ENCODE measurements around the gene EIF2AK3. TPM values are rescaled to one million over a fixed set of nuclear protein-coding genes. Genes with fewer than 3 reads are reported as not detected.

The EIF2AK3 gene
- total RNA-seq, 4 donors from 2014 or later: 6.4 to 52.7 (median 19.9) TPM

DNA sequence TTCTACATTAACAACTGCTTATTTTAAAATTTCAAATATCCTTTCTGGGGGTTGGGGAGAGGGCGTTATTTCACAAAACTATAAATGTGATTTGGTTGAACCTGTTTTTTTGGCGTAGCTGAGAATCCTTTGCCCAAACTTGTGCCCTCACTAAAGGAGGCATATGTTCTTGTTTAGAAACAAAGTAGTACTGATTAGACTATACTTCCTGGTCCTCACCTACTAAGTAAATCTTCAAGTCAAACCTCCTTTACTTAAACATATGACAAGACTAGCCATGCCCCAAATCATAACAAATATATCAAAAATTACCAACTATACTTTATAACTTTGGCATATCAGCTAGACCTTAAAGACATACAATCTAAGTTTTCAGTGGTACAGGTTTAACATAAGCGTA is 5.8 kb downstream of the EIF2AK3 start:
- Histone ChIP-seq H3K4me3 (no peak overlapping the region), H3K4me1 (peaks cover 0 to 8% of the 10 kb centered on the region in 2 donors), H3K36me3 (no peaks in the 10 kb centered on the region), H3K9me3 (no peaks in the 10 kb centered on the region), H3K27ac (no peak overlapping the region), H3K27me3 (no peaks in the 10 kb centered on the region)
- TF ChIP-seq, protein P1, sequence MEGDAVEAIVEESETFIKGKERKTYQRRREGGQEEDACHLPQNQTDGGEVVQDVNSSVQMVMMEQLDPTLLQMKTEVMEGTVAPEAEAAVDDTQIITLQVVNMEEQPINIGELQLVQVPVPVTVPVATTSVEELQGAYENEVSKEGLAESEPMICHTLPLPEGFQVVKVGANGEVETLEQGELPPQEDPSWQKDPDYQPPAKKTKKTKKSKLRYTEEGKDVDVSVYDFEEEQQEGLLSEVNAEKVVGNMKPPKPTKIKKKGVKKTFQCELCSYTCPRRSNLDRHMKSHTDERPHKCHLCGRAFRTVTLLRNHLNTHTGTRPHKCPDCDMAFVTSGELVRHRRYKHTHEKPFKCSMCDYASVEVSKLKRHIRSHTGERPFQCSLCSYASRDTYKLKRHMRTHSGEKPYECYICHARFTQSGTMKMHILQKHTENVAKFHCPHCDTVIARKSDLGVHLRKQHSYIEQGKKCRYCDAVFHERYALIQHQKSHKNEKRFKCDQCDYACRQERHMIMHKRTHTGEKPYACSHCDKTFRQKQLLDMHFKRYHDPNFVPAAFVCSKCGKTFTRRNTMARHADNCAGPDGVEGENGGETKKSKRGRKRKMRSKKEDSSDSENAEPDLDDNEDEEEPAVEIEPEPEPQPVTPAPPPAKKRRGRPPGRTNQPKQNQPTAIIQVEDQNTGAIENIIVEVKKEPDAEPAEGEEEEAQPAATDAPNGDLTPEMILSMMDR (IDR thresholded peaks at IDR 0.05): no peak
- TF ChIP-seq POLR2A (IDR thresholded peaks at IDR 0.05): no peak
- intact Hi-C loops (cut with DNase I; ENCODE audit: low total_unique reads): no loop called here
- no peak for DNase-seq

DNA sequence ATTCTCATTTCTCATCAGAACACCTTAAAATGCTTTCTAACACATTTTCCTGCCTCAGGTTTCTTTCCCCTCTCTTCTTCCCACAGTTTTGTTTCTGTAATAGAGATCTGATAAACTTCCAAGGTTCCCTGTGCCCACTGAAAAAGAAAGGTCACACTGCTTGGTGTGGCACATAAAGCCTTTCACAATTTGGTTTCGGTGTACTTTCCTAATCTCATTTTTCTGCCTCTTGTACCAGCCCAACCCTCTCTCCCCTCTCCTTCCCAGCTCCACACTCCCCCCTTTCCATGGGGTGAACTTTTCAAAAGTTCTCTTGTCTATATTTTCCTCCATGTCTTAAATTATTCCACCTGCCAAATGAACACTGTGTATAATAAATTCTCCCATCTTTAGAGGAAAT is 7.2 kb downstream of the EIF2AK3 start:
- H3K27me3 ChIP-seq: no peaks in the 10 kb centered on the region
- no peak for TF ChIP-seq POLR2A (IDR thresholded peaks at IDR 0.05)
- TF ChIP-seq, protein P1 (IDR thresholded peaks at IDR 0.05): no peak
- H3K4me3 ChIP-seq: no peak overlapping the region
- DNase-seq: no peak
- no peak overlapping the region for H3K27ac ChIP-seq
- H3K4me1 ChIP-seq: peaks cover 0 to 8% of the 10 kb centered on the region in 2 donors
- H3K9me3 ChIP-seq: no peaks in the 10 kb centered on the region
- no peaks in the 10 kb centered on the region for H3K36me3 ChIP-seq
- intact Hi-C loops (cut with DNase I; ENCODE audit: low total_unique reads): no loop called here

DNA sequence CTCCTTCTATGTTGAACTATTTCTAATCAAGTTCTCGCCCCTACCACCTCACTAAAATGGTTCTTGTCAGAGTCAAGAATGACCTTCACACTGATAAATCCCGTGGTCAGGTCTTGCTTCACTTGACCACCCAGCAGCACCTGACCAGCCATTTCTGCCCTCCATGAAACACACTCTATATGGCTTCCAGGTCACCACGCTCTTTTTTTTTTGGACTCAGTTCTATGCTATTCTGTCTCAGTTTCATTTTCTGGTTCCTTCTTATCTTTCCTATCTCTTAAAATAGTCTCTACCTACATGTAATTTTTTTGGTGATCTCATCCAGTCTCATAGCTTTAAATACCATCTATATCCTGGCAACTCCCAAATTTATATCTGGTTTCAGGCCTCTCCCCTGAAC is 11.4 kb downstream of the EIF2AK3 start:
- Histone ChIP-seq H3K4me3 (no peak overlapping the region), H3K36me3 (no peaks in the 10 kb centered on the region), H3K27ac (no peak overlapping the region), H3K27me3 (no peaks in the 10 kb centered on the region), H3K4me1 (no peaks in the 10 kb centered on the region), H3K9me3 (no peaks in the 10 kb centered on the region)
- no peak for DNase-seq
- TF ChIP-seq, protein P1 (IDR thresholded peaks at IDR 0.05): no peak
- intact Hi-C loops (cut with DNase I; ENCODE audit: low total_unique reads): no loop called here

DNA sequence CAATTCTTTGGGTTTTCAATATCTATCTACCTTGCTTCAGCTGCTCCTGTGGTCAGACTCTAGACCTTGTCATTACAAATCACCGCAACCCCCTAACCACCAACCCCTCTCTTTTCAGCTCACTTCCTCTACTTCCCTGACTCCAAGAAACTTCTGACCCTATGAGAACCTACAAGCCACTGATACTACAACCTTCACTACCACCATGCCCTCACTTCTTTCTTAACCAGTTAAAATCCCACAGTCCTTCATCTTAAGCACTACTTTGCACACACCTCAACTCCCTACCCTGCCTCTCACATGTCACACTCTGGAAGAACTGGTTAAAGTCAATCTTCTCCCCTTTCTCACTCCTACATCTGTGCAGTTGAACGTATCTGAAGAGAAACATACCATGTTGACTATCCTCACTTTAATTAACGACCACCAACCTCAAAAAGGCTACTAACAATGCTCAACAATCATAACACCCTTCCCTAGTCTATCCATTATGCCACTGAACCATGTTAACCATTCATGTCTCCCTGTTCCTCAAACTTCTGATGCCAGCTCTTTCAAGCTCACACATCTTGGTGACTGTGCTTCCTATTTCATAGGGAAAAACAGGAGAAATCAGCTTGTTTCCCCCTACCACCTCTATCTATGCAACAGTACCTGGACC is 12.6 kb downstream of the EIF2AK3 start:
- intact Hi-C loops (cut with DNase I; ENCODE audit: low total_unique reads): no loop called here
- no peaks in the 10 kb centered on the region for H3K36me3 ChIP-seq
- H3K27ac ChIP-seq: no peak overlapping the region
- TF ChIP-seq POLR2A (IDR thresholded peaks at IDR 0.05): no peak
- TF ChIP-seq, protein P1 (IDR thresholded peaks at IDR 0.05): no peak
- no peaks in the 10 kb centered on the region for H3K4me1 ChIP-seq
- no peaks in the 10 kb centered on the region for H3K9me3 ChIP-seq
- no peak overlapping the region for H3K4me3 ChIP-seq
- no peak for DNase-seq
- no peaks in the 10 kb centered on the region for H3K27me3 ChIP-seq

DNA sequence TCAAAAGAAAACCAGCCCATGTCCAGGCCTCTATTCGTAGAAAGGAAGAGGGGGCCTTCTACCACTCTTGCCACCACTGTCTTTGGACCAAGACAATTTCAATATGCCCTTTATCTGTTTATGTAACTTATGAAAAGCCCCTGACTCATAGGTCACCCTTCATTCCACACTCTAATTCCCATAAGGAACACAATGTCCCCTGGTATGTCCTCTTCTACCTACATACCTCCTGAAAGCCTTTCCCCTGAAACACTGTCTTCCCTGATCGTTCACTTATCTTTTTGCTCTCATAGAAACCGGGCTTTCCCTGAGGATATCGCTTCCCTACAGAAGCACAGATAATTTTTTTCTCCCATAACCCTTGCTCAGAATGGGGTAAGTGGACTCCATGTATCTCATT is 13.3 kb downstream of the EIF2AK3 start:
- TF ChIP-seq, protein P1 (IDR thresholded peaks at IDR 0.05): no peak
- H3K27ac ChIP-seq: no peak overlapping the region
- no peaks in the 10 kb centered on the region for H3K9me3 ChIP-seq
- H3K27me3 ChIP-seq: no peaks in the 10 kb centered on the region
- no peaks in the 10 kb centered on the region for H3K4me1 ChIP-seq
- H3K36me3 ChIP-seq: no peaks in the 10 kb centered on the region
- DNase-seq: no peak
- H3K4me3 ChIP-seq: no peak overlapping the region
- intact Hi-C loops (cut with DNase I; ENCODE audit: low total_unique reads): no loop called here

Measured in uterus (tissue), 4 donors.